K562 (cell line): ENCODE measurements around the gene METTL23. TPM values are rescaled to one million over a fixed set of nuclear protein-coding genes. Genes with fewer than 3 reads are reported as not detected.
A peak's percentile ranks its signal among the peaks of the same experiment; 100 is the strongest.

Source experiments
- CCNT2 ChIP-seq: IDR thresholded peaks from 2 replicates; pipeline ENCODE4 v1.6.1; 2011; ENCODE audit warnings: borderline replicate concordance, low read depth, mild to moderate bottlenecking, moderate library complexity, mixed read lengths, low read length; ENCODE audit not compliant: insufficient read length; ENCODE audit errors: extremely low read depth
- HCFC1 ChIP-seq: IDR thresholded peaks from 2 replicates; pipeline ENCODE4 v1.6.1; 2012; ENCODE audit warnings: low read depth, low read length, improper control_type of control experiment
- TAF1 ChIP-seq: IDR thresholded peaks from 2 replicates; pipeline ENCODE4 v1.6.1; 2011; ENCODE audit warnings: mild to moderate bottlenecking, low read length, moderate library complexity; ENCODE audit not compliant: insufficient read depth, control insufficient read depth, severe bottlenecking; ENCODE audit errors: extremely low read depth
- TEAD1 ChIP-seq, 2 experiments: fragments of 450-650 bp in 1 of 2; sonication (generic) in 1 of 2; formaldehyde crosslinking; IDR thresholded peaks; 2 replicates each; pipeline versions ENCODE4 v1.4.0 to v1.8.0; 2020 to 2022; ENCODE audit warnings: mild to moderate bottlenecking in 2 of 2, missing genetic modification reagents in 1 of 2
- TEAD4 ChIP-seq, 2 experiments: sonication (generic) in 1 of 2; formaldehyde crosslinking in 1 of 2; IDR thresholded peaks; 2 replicates each; pipeline versions ENCODE4 v1.6.1 to v1.8.0; 2012 to 2022; ENCODE audit warnings: borderline replicate concordance in 1 of 2, inconsistent platforms in 1 of 2, low read length in 1 of 2, mild to moderate bottlenecking in 1 of 2, missing genetic modification reagents in 1 of 2
- polyA plus RNA-seq, 8 experiments: library from polyadenylated mRNA; depleted of rRNA in 4 of 8; stranded (reverse) in 5 of 8; unstranded in 3 of 8; fragments of >200 nt; fragmentation: Nextera tagmentation in 2 of 8; fragmentation: Illumina TruSeq in 1 of 8; extraction: Ambion mirVana in 2 of 8; extraction: Trizol in 1 of 8; gene quantifications; 2 replicates each; pipeline versions ENCODE4 v1.2.1 to v1.2.3, GENCODE V29; 2011 to 2014; ENCODE audit warnings: inconsistent platforms in 1 of 8, missing spikeins in 1 of 8
- total RNA-seq, 7 experiments: library from RNA; depleted of rRNA in 6 of 7; stranded (reverse); fragments of >200 nt in 6 of 7; fragmentation: Illumina TruSeq in 2 of 7; extraction: Trizol in 2 of 7; gene quantifications; 2 replicates each; pipeline versions ENCODE4 v1.2.1 to v1.2.3, GENCODE V29; 2011 to 2021; ENCODE audit warnings: low replicate concordance in 1 of 7
- TF ChIP-seq, protein P1 (sequence below): sonication (generic); formaldehyde crosslinking; IDR thresholded peaks from 2 replicates; pipeline ENCODE4 v1.8.1; 2023; ENCODE audit warnings: missing genetic modification reagents, mild to moderate bottlenecking, borderline replicate concordance
- TF ChIP-seq, protein P2 (sequence below): fragments of 450-650 bp; IDR thresholded peaks from 2 replicates; pipeline ENCODE4 v1.6.1; 2016; ENCODE audit warnings: mild to moderate bottlenecking

METTL23 gene
- total and polyA plus RNA-seq, 9 of the 15 experiments (the other 6 are each of a cell fraction or from before 2014, with no cell fraction given), result 29.4 to 67.3 (median 41.6) TPM

DNA sequence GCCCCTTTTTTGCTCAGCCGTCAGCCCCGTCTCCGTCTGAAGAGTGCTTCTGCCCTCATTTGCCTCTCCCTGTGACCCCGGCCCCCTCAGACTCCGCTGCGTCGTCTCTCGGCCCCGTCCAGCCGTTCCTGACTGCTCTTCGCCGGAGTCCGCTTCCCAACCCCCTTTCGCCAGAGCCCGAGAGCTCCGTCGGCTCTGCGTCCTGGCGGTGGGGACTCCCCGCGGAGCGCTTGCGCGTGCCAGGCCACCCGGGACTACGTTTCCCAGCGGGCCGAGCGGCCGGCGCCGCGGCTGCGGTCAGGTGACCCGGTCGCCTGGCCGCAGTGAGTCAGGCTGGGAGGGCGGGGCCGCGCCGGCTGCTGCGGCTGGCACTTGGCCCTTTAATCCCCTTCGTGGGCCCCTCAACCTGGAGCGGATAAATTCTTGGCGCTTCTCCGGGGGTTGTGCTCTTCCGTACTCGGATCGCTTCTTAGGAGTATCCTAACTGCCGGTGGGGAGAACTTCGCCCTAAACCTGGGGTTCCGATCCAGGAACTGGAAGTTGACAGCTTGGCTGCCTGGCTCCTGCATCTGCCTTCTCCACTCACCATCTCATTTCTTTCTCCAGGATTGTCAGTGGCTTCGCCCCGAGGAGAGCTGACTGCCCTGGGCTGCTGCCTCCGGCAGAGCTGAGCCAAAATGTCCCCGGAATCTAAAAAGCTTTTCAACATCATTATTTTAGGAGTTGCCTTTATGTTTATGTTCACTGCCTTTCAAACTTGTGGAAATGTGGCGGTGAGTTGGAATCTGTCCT is 11.2 kb downstream of the METTL23 start, which contains the start of gene MFSD11 (continued):
- TF ChIP-seq CCNT2 (peak; percentile 82), TEAD4 (IDR thresholded peaks at IDR 0.05; ENCODE audit: low read length) (peak; percentile 10; the same call in 1 of the 2 replicates), TEAD4 (CRISPR knock-in tag; IDR thresholded peaks at IDR 0.05; ENCODE audit: borderline replicate concordance) (no peak), HCFC1 (peak; percentile 97), TAF1 (peak; percentile 54), TEAD1 (CRISPR knock-in tag; IDR thresholded peaks at IDR 0.05) (peak; percentile 12 to 67; a peak in 1 of 4 replicates)
- TF ChIP-seq, protein P1, sequence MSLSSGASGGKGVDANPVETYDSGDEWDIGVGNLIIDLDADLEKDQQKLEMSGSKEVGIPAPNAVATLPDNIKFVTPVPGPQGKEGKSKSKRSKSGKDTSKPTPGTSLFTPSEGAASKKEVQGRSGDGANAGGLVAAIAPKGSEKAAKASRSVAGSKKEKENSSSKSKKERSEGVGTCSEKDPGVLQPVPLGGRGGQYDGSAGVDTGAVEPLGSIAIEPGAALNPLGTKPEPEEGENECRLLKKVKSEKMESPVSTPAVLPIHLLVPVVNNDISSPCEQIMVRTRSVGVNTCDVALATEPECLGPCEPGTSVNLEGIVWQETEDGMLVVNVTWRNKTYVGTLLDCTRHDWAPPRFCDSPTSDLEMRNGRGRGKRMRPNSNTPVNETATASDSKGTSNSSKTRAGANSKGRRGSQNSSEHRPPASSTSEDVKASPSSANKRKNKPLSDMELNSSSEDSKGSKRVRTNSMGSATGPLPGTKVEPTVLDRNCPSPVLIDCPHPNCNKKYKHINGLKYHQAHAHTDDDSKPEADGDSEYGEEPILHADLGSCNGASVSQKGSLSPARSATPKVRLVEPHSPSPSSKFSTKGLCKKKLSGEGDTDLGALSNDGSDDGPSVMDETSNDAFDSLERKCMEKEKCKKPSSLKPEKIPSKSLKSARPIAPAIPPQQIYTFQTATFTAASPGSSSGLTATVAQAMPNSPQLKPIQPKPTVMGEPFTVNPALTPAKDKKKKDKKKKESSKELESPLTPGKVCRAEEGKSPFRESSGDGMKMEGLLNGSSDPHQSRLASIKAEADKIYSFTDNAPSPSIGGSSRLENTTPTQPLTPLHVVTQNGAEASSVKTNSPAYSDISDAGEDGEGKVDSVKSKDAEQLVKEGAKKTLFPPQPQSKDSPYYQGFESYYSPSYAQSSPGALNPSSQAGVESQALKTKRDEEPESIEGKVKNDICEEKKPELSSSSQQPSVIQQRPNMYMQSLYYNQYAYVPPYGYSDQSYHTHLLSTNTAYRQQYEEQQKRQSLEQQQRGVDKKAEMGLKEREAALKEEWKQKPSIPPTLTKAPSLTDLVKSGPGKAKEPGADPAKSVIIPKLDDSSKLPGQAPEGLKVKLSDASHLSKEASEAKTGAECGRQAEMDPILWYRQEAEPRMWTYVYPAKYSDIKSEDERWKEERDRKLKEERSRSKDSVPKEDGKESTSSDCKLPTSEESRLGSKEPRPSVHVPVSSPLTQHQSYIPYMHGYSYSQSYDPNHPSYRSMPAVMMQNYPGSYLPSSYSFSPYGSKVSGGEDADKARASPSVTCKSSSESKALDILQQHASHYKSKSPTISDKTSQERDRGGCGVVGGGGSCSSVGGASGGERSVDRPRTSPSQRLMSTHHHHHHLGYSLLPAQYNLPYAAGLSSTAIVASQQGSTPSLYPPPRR (CRISPR knock-in tag), result 0 out of 2 replicates have a peak, but pooled peaks have one; percentile 34
- TF ChIP-seq, protein P2, sequence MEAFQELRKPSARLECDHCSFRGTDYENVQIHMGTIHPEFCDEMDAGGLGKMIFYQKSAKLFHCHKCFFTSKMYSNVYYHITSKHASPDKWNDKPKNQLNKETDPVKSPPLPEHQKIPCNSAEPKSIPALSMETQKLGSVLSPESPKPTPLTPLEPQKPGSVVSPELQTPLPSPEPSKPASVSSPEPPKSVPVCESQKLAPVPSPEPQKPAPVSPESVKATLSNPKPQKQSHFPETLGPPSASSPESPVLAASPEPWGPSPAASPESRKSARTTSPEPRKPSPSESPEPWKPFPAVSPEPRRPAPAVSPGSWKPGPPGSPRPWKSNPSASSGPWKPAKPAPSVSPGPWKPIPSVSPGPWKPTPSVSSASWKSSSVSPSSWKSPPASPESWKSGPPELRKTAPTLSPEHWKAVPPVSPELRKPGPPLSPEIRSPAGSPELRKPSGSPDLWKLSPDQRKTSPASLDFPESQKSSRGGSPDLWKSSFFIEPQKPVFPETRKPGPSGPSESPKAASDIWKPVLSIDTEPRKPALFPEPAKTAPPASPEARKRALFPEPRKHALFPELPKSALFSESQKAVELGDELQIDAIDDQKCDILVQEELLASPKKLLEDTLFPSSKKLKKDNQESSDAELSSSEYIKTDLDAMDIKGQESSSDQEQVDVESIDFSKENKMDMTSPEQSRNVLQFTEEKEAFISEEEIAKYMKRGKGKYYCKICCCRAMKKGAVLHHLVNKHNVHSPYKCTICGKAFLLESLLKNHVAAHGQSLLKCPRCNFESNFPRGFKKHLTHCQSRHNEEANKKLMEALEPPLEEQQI, result no peak
